Measurements from ENCODE around the gene ZPBP. TPM values are rescaled to one million over a fixed set of nuclear protein-coding genes. Genes with fewer than 3 reads are reported as not detected.

The ZPBP gene
- total and polyA plus RNA-seq, 2 donors (not counting 1 experiment from before 2014, with no cell fraction given), result not detected

GRCh38 chr7:50088463-50089129 lies 4.5 kb downstream of the ZPBP start:
- TF ChIP-seq CTCF (conservative IDR thresholded peaks at IDR 0.05 in 1 of 2, IDR thresholded peaks at IDR 0.05 in 1 of 2; ENCODE audit: low read depth in 1 of 2, low read length in 2 of 2) (no peak), EZH2 (IDR thresholded peaks at IDR 0.05; ENCODE audit: low read length, missing control alignments) (no peak)
- Histone ChIP-seq H3K79me2 (ENCODE audit: control insufficient read depth, insufficient read depth, low read length) (no peaks in the 10 kb centered on the region), H3K9ac (ENCODE audit: insufficient read depth, low read length) (no peak overlapping the region), H3K4me3 (replicated peaks in 1 of 4; ENCODE audit: control extremely low read depth in 1 of 4, insufficient read depth in 1 of 4, low read depth in 3 of 4, low read length in 4 of 4) (no peak overlapping the region), H3K4me1 (ENCODE audit: control insufficient read depth, extremely low read depth, insufficient read depth, low read length) (no peaks in the 10 kb centered on the region), H3K9me3 (ENCODE audit: control insufficient read depth, insufficient read depth, low read depth, low read length) (no peaks in the 10 kb centered on the region), H3K27me3 (ENCODE audit: control insufficient read depth, insufficient read depth, low read length) (no peaks in the 10 kb centered on the region), H3K36me3 (ENCODE audit: control insufficient read depth, insufficient read depth, low read length) (no peaks in the 10 kb centered on the region), H4K20me1 (ENCODE audit: control insufficient read depth, extremely low read depth, insufficient read depth, low read length) (no peaks in the 10 kb centered on the region), H3K27ac (ENCODE audit: insufficient read depth, low read length) (no peak overlapping the region), H2AFZ (ENCODE audit: low read length) (no peak overlapping the region), H3K4me2 (ENCODE audit: extremely low read depth, insufficient read depth, low read length) (no peak overlapping the region)
- DNase-seq (ENCODE audit: low read depth in 2 of 2), result no peak

GRCh38 chr7:50085344-50085743 lies 7.7 kb downstream of the ZPBP start:
- Histone ChIP-seq H3K36me3 (ENCODE audit: control insufficient read depth, insufficient read depth, low read length) (no peaks in the 10 kb centered on the region), H2AFZ (ENCODE audit: low read length) (no peak overlapping the region), H3K4me1 (ENCODE audit: control insufficient read depth, extremely low read depth, insufficient read depth, low read length) (no peaks in the 10 kb centered on the region), H4K20me1 (ENCODE audit: control insufficient read depth, extremely low read depth, insufficient read depth, low read length) (no peaks in the 10 kb centered on the region), H3K27me3 (ENCODE audit: control insufficient read depth, insufficient read depth, low read length) (no peaks in the 10 kb centered on the region), H3K4me3 (replicated peaks in 1 of 4; ENCODE audit: control extremely low read depth in 1 of 4, insufficient read depth in 1 of 4, low read depth in 3 of 4, low read length in 4 of 4) (no peak overlapping the region), H3K9ac (ENCODE audit: insufficient read depth, low read length) (no peak overlapping the region), H3K27ac (ENCODE audit: insufficient read depth, low read length) (no peak overlapping the region), H3K9me3 (ENCODE audit: control insufficient read depth, insufficient read depth, low read depth, low read length) (no peaks in the 10 kb centered on the region), H3K79me2 (ENCODE audit: control insufficient read depth, insufficient read depth, low read length) (no peaks in the 10 kb centered on the region), H3K4me2 (ENCODE audit: extremely low read depth, insufficient read depth, low read length) (no peak overlapping the region)
- no peak for DNase-seq (ENCODE audit: low read depth in 2 of 2)
- TF ChIP-seq EZH2 (IDR thresholded peaks at IDR 0.05; ENCODE audit: low read length, missing control alignments), result no peak
- TF ChIP-seq CTCF (conservative IDR thresholded peaks at IDR 0.05 in 1 of 2, IDR thresholded peaks at IDR 0.05 in 1 of 2; ENCODE audit: low read depth in 1 of 2, low read length in 2 of 2), result no peak

- no peak for DNase-seq (ENCODE audit: low read depth in 2 of 2)
- Histone ChIP-seq H3K79me2 (ENCODE audit: control insufficient read depth, insufficient read depth, low read length) (no peaks in the 10 kb centered on the region), H3K36me3 (ENCODE audit: control insufficient read depth, insufficient read depth, low read length) (no peaks in the 10 kb centered on the region), H3K4me1 (ENCODE audit: control insufficient read depth, extremely low read depth, insufficient read depth, low read length) (no peaks in the 10 kb centered on the region), H3K9me3 (ENCODE audit: control insufficient read depth, insufficient read depth, low read depth, low read length) (no peaks in the 10 kb centered on the region), H3K27ac (ENCODE audit: insufficient read depth, low read length) (no peak overlapping the region), H4K20me1 (ENCODE audit: control insufficient read depth, extremely low read depth, insufficient read depth, low read length) (no peaks in the 10 kb centered on the region), H2AFZ (ENCODE audit: low read length) (no peak overlapping the region), H3K27me3 (ENCODE audit: control insufficient read depth, insufficient read depth, low read length) (no peaks in the 10 kb centered on the region), H3K9ac (ENCODE audit: insufficient read depth, low read length) (no peak overlapping the region), H3K4me2 (ENCODE audit: extremely low read depth, insufficient read depth, low read length) (no peak overlapping the region), H3K4me3 (replicated peaks in 1 of 4; ENCODE audit: control extremely low read depth in 1 of 4, insufficient read depth in 1 of 4, low read depth in 3 of 4, low read length in 4 of 4) (no peak overlapping the region)
- TF ChIP-seq EZH2 (IDR thresholded peaks at IDR 0.05; ENCODE audit: low read length, missing control alignments), result no peak
- no peak for TF ChIP-seq CTCF (conservative IDR thresholded peaks at IDR 0.05 in 1 of 2, IDR thresholded peaks at IDR 0.05 in 1 of 2; ENCODE audit: low read depth in 1 of 2, low read length in 2 of 2)
Measured at GRCh38 chr7:50073093-50073492, 20.0 kb downstream of the ZPBP start.
